GM12865 (cell line): Measurements from ENCODE around the gene NF2.
"Not testable (repeated sequence)": the region's sequence is repeated elsewhere in the genome, so short reads cannot be mapped to it uniquely, and the experiment has no call there.

Experiments
- DNase-seq: peaks from one replicate; pipeline ENCODE4 v3.0.0; 2010; ENCODE audit warnings: low read depth
- H3K4me3 ChIP-seq: 2 replicates; pipeline ENCODE4 v1.5.1; 2011; ENCODE audit warnings: mild to moderate bottlenecking, low read depth, low read length, control low read depth
- TF ChIP-seq, protein P1 (sequence below): IDR thresholded peaks from 2 replicates; pipeline ENCODE4 v1.5.1; 2011; ENCODE audit warnings: low read length, control low read depth, low read depth, inconsistent platforms; ENCODE audit not compliant: insufficient read depth; ENCODE audit errors: missing control alignments

NF2 gene

GRCh38 chr22:29581799-29582198, 21.6 kb upstream of the NF2 start:
- DNase-seq, result no peak
- peak overlapping the region; percentile 67 for H3K4me3 ChIP-seq

GRCh38 chr22:29584975-29585374, 18.5 kb upstream of the NF2 start:
- TF ChIP-seq, protein P1, sequence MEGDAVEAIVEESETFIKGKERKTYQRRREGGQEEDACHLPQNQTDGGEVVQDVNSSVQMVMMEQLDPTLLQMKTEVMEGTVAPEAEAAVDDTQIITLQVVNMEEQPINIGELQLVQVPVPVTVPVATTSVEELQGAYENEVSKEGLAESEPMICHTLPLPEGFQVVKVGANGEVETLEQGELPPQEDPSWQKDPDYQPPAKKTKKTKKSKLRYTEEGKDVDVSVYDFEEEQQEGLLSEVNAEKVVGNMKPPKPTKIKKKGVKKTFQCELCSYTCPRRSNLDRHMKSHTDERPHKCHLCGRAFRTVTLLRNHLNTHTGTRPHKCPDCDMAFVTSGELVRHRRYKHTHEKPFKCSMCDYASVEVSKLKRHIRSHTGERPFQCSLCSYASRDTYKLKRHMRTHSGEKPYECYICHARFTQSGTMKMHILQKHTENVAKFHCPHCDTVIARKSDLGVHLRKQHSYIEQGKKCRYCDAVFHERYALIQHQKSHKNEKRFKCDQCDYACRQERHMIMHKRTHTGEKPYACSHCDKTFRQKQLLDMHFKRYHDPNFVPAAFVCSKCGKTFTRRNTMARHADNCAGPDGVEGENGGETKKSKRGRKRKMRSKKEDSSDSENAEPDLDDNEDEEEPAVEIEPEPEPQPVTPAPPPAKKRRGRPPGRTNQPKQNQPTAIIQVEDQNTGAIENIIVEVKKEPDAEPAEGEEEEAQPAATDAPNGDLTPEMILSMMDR, result no peak
- no peak overlapping the region for H3K4me3 ChIP-seq
- DNase-seq, result no peak

More at GRCh38 chr22:29581799-29582198, 21.6 kb upstream of the NF2 start:
- TF ChIP-seq, protein P1, result no peak

- not testable (repeated sequence) for DNase-seq, H3K4me3 ChIP-seq
Observed at GRCh38 chr22:29586193-29586705, 17.2 kb upstream of the NF2 start.

DNA sequence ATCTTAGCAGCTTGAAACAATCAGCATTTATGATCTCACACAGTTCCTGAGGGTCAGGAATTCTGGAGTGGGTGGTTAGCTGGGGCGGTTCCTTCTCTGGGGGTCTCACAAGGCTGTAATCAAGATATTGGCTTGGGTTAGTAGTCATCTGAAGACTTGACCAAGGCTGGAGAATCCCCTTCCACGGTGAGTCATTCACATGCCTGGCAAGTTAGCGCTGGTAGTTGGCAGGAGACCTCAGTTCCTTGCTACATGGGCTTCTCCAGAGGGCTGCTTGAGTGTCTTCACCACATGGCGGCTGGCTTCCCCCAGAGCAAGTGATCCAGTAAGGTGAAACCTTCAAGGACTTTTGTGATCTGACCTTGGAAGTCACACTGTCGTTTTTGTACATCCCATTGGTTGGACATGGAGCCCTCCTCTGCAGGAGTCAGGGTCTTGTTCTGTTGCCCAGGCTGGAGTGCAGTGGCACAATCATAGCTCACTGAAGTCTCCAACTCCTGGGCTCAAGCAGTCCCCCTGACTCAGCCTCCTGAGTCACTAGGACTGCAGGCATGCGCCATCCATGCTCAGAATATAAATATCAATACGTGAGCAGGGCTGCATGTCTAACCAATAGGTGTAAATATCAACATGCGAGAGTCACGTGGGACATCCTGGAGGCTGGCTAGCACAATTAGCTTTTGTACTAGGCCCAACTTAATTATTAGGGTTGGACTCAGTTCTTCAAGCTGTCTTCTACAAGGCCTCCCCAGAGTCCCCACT, 15.3 kb upstream of the NF2 start:
- H3K4me3 ChIP-seq, result no peak overlapping the region
- TF ChIP-seq, protein P1, result no peak
- peak; percentile 18 for DNase-seq

DNA sequence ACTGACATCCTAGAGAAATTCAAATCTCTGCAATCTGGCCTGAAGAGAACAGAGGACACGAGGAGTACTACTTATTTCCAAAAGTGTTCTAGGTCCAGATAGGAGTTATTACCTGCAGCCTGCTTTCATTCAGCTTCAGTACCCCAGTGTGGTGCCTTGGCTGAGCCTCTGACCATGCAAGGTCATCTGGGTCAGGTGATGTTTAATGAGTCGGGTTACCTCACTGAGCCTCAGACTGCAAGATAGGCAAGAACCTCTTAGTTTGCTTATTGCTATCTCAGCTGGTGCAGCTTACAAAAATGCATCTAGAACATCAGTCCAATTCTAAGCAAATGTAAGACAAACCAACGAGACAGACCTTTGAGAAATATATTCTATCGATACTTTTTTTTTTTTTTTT, 9.5 kb upstream of the NF2 start:
- no peak overlapping the region for H3K4me3 ChIP-seq
- no peak for DNase-seq
- TF ChIP-seq, protein P1, result no peak

DNA sequence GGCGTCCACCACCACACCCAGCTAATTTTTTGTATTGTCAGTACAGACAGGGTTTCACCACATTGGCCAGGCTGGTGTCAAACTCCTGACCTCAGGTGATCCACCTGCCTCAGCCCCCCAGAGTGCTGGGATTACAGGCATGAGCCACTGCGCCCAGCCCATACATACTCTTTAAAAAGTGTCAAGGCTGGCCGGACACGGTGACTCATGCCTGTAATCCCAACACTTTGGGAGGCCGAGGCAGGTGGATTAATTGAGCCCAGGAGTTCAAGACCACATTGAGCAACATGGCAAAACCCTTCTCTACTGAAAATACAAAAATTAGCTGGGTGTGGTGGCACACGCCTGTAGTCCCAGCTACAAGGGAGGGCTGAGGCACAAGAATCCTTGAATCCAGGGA, 9.0 kb upstream of the NF2 start:
- H3K4me3 ChIP-seq, DNase-seq: not testable (repeated sequence)

GRCh38 chr22:29596408-29596807, 7.0 kb upstream of the NF2 start:
- no peak overlapping the region for H3K4me3 ChIP-seq
- TF ChIP-seq, protein P1, result no peak
- DNase-seq, result no peak

DNA sequence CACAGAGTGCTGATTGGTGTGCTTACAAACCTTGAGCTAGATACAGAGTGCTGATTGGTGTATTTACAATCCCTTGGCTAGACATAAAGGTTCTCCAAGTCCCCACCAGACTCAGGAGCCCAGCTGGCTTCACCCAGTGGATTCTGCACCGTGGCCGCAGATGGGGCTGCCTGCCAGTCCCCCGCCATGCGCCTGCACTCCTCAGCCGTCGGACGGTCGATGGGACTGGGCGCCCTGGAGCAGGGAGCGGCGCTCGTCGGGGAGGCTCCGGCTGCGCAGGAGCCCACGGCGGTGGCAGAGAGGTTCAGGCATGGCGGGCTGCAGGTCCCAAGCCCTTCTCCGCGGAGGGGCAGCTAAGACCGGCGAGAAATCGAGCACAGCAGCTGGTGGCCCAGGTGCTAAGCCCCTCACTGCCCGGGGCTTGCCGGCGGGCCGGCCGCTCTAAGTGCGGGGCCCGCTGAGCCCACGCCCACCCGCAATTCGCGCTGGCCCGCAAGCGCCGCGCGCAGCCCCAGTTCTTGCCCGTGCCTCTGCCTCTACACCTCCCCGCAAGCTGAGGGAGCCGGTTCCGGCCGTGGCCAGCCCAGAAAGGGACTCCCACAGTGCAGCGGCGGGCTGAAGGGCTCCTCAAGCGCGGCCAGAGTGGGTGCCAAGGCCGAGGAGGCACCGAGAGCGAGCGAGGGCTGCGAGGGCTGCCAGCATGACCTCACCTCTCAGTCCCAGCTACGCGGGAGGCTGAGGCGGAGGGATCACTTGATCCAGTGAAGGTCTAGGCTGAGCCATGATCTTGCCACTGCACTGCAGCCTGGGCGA, 5.4 kb upstream of the NF2 start:
- not testable (repeated sequence) for H3K4me3 ChIP-seq

More for the DNA sequence above, 5.4 kb upstream of the NF2 start:
- DNase-seq, result not testable (repeated sequence)
